H1 (cell line): ENCODE results near the gene CC2D2A. TPM values are rescaled to one million over a fixed set of nuclear protein-coding genes. Genes with fewer than 3 reads are reported as not detected.

Experiments used
- CTCF ChIA-PET: fragments of 300-600 bp; sonication (Branson Sonifier 250); formaldehyde crosslinking; loops from one replicate; lab custom pipeline; 2021; ENCODE audit not compliant: partially characterized antibody; lab: Charles Lee
- POLR2A ChIA-PET: fragments of 300-600 bp; sonication (Branson Sonifier 250); formaldehyde crosslinking; loops from one replicate; lab custom pipeline; 2021; ENCODE audit warnings: inconsistent platforms; ENCODE audit not compliant: partially characterized antibody; lab: Charles Lee
- DNase-seq, 2 experiments: peaks; one replicate each; pipeline versions ENCODE4 v3.0.0 to v3.0.0-alpha.2; 2010 to 2022; ENCODE audit warnings: low spot score in 2 of 2, low read depth in 1 of 2, mixed read lengths in 1 of 2
- FAIRE-seq: peaks from 2 replicates; lab custom pipeline; 2011; peaks lifted over from hg19 to GRCh38; lab: Jason Lieb, UNC
- H2AFZ ChIP-seq: 2 replicates; pipeline ENCODE4 v1.8.1; 2012; ENCODE audit warnings: low read length, inconsistent platforms
- H2AK5ac ChIP-seq: 2 replicates; pipeline ENCODE4 v1.6.1; 2013; ENCODE audit warnings: low read depth, low read length
- H2BK120ac ChIP-seq: replicated peaks from 2 replicates; pipeline ENCODE3; 2013; ENCODE audit warnings: low read depth, low read length, inconsistent platforms
- H2BK12ac ChIP-seq: 2 replicates; pipeline ENCODE4 v1.6.1; 2013; ENCODE audit warnings: low read depth, low read length
- H2BK15ac ChIP-seq: 2 replicates; pipeline ENCODE4 v1.6.1; 2013; ENCODE audit warnings: low read length
- H2BK20ac ChIP-seq: 2 replicates; pipeline ENCODE4 v1.6.1; 2013; ENCODE audit warnings: low read length
- H2BK5ac ChIP-seq: 2 replicates; pipeline ENCODE4 v1.6.1; 2013; ENCODE audit warnings: low read depth, low read length
- H3K14ac ChIP-seq: 2 replicates; pipeline ENCODE4 v1.6.1; 2013; ENCODE audit warnings: inconsistent platforms; ENCODE audit not compliant: insufficient read length
- H3K18ac ChIP-seq: 2 replicates; pipeline ENCODE4 v1.6.1; 2013; ENCODE audit warnings: low read length; ENCODE audit errors: extremely low read depth
- H3K23ac ChIP-seq: 2 replicates; pipeline ENCODE4 v1.6.1; 2013; ENCODE audit warnings: inconsistent platforms; ENCODE audit not compliant: insufficient read length
- H3K23me2 ChIP-seq: 2 replicates; pipeline ENCODE4 v1.6.1; 2013; ENCODE audit warnings: low read depth, low read length
- H3K27ac ChIP-seq: 2 replicates; pipeline ENCODE4 v1.6.1; 2011; ENCODE audit warnings: low read depth, low read length, inconsistent platforms
- H3K27me3 ChIP-seq, 4 experiments: replicated peaks in 1 of 4; 1 replicate in 1 of 4; 2 replicates in 3 of 4; pipeline versions ENCODE4 v1.6.1 to v1.8.1; 2011 to 2013; ENCODE audit warnings: low read length in 3 of 4, mild to moderate bottlenecking in 3 of 4, inconsistent platforms in 2 of 4, mixed read lengths in 2 of 4, moderate library complexity in 1 of 4; ENCODE audit not compliant: control insufficient read depth in 3 of 4, insufficient read depth in 3 of 4; ENCODE audit errors: extremely low read depth in 1 of 4
- H3K36me3 ChIP-seq, 4 experiments: 2 replicates each; pipeline versions ENCODE4 v1.6.1 to v1.8.1; 2011 to 2013; ENCODE audit warnings: mild to moderate bottlenecking in 4 of 4, low read length in 3 of 4, moderate library complexity in 2 of 4, control low read depth in 1 of 4, inconsistent platforms in 1 of 4; ENCODE audit not compliant: insufficient read depth in 4 of 4, control insufficient read depth in 2 of 4
- H3K4ac ChIP-seq: replicated peaks from 2 replicates; pipeline ENCODE3; 2013; ENCODE audit warnings: low read length, low read depth, mixed read lengths, inconsistent platforms; ENCODE audit not compliant: insufficient read length
- H3K4me1 ChIP-seq, 4 experiments: replicated peaks in 1 of 4; 1 replicate in 1 of 4; 2 replicates in 3 of 4; pipeline versions ENCODE4 v1.6.1 to v1.8.1; 2011 to 2013; ENCODE audit warnings: low read length in 3 of 4, inconsistent platforms in 2 of 4, mixed read lengths in 1 of 4; ENCODE audit not compliant: insufficient read depth in 4 of 4, control insufficient read depth in 3 of 4
- H3K4me2 ChIP-seq, 2 experiments: 2 replicates each; pipeline versions ENCODE4 v1.6.1 to v1.8.1; 2011 to 2013; ENCODE audit warnings: low read depth in 2 of 2, low read length in 2 of 2, control low read depth in 1 of 2, inconsistent platforms in 1 of 2, mild to moderate bottlenecking in 1 of 2; ENCODE audit not compliant: insufficient read depth in 1 of 2
- H3K4me3 ChIP-seq, 4 experiments: fragments of 200-600, 300-600 bp in 1 of 4; sonication (generic), shearing (Covaris generic), sonication (Bioruptor Twin) in 1 of 4; 2 replicates each; pipeline versions ENCODE4 v1.5.1 to v1.8.1; 2011 to 2016; ENCODE audit warnings: low read length in 4 of 4, low read depth in 3 of 4, control low read depth in 2 of 4, inconsistent platforms in 2 of 4, mild to moderate bottlenecking in 2 of 4, mixed read lengths in 1 of 4, moderate library complexity in 1 of 4; ENCODE audit not compliant: insufficient read depth in 2 of 4; ENCODE audit errors: extremely low read depth in 1 of 4
- H3K56ac ChIP-seq: replicated peaks from 2 replicates; pipeline ENCODE3; 2013; ENCODE audit warnings: low read depth, mild to moderate bottlenecking, mixed read lengths, low read length, inconsistent platforms; ENCODE audit not compliant: insufficient read length
- H3K79me1 ChIP-seq: 2 replicates; pipeline ENCODE4 v1.6.1; 2013; ENCODE audit warnings: low read depth, low read length, control low read depth
- H3K79me2 ChIP-seq, 2 experiments: 2 replicates each; pipeline versions ENCODE4 v1.6.1 to v1.8.1; 2012 to 2013; ENCODE audit warnings: low read length in 2 of 2, mild to moderate bottlenecking in 2 of 2, inconsistent platforms in 1 of 2; ENCODE audit not compliant: insufficient read depth in 2 of 2, control insufficient read depth in 1 of 2
- H3K9ac ChIP-seq, 4 experiments: replicated peaks in 1 of 4; 1 replicate in 1 of 4; 2 replicates in 3 of 4; pipeline versions ENCODE4 v1.6.1 to v1.8.1; 2011 to 2013; ENCODE audit warnings: low read depth in 3 of 4, low read length in 3 of 4, control low read depth in 2 of 4, mild to moderate bottlenecking in 2 of 4, moderate library complexity in 2 of 4, inconsistent platforms in 1 of 4; ENCODE audit errors: extremely low read depth in 1 of 4
- H3K9me3 ChIP-seq, 2 experiments: 2 replicates each; pipeline versions ENCODE4 v1.6.1 to v1.8.1; 2012 to 2013; ENCODE audit warnings: mild to moderate bottlenecking in 2 of 2, moderate library complexity in 2 of 2, control low read depth in 1 of 2, inconsistent platforms in 1 of 2, low read depth in 1 of 2, low read length in 1 of 2, mixed read lengths in 1 of 2; ENCODE audit not compliant: insufficient read depth in 2 of 2
- H4K20me1 ChIP-seq, 2 experiments: replicated peaks in 1 of 2; 2 replicates each; pipeline versions ENCODE3 to v1.8.1; 2011 to 2013; ENCODE audit warnings: inconsistent platforms in 2 of 2, low read length in 2 of 2, mild to moderate bottlenecking in 1 of 2; ENCODE audit not compliant: insufficient read depth in 2 of 2, control insufficient read depth in 1 of 2
- H4K5ac ChIP-seq: 2 replicates; pipeline ENCODE4 v1.6.1; 2013; ENCODE audit warnings: low read length, low read depth, mixed read lengths, inconsistent platforms; ENCODE audit not compliant: insufficient read length
- H4K8ac ChIP-seq: 2 replicates; pipeline ENCODE4 v1.8.0; 2013; ENCODE audit warnings: mild to moderate bottlenecking, moderate library complexity, low read length, inconsistent platforms; ENCODE audit not compliant: insufficient read depth; ENCODE audit errors: extremely low read depth
- H4K91ac ChIP-seq: replicated peaks from 2 replicates; pipeline ENCODE3; 2013; ENCODE audit warnings: low read length, mixed read lengths, inconsistent platforms; ENCODE audit not compliant: insufficient read length
- PHF8 ChIP-seq: fragments of 200-600 bp; sonication (generic); conservative IDR thresholded peaks from 2 replicates; pipeline ENCODE4 v1.7.1; 2012; ENCODE audit warnings: low read depth, mild to moderate bottlenecking, inconsistent platforms, low read length, moderate library complexity
- RNF2 ChIP-seq: fragments of 200-900, 300-1000 bp; sonication (generic); IDR thresholded peaks from 2 replicates; pipeline ENCODE4 v1.7.1; 2016; ENCODE audit warnings: borderline replicate concordance, low read depth, mild to moderate bottlenecking, antibody characterized with exemption, low read length; ENCODE audit not compliant: poor library complexity, severe bottlenecking; ENCODE audit errors: missing control alignments
- SIN3A ChIP-seq, 2 experiments: IDR thresholded peaks in 1 of 2; conservative IDR thresholded peaks in 1 of 2; 2 replicates each; pipeline ENCODE4 v1.6.1; 2011 to 2012; ENCODE audit warnings: low read length in 2 of 2, improper control_type of control experiment in 1 of 2, low read depth in 1 of 2, mild to moderate bottlenecking in 1 of 2
- SP4 ChIP-seq: IDR thresholded peaks from 2 replicates; pipeline ENCODE4 v1.6.1; 2012; ENCODE audit warnings: low read length, inconsistent platforms
- TCF12 ChIP-seq: IDR thresholded peaks from 2 replicates; pipeline ENCODE4 v1.6.1; 2011; ENCODE audit warnings: low read depth, mild to moderate bottlenecking, low read length
- WGBS, 2 experiments: shearing (Covaris generic) in 1 of 2; methylation state at CpG; one replicate each; pipeline versions ENCODE4 v1.1.6 to v1.1.7; 2013 to 2015; ENCODE audit warnings: low lambda C conversion rate in 2 of 2, mixed read lengths in 2 of 2, inconsistent platforms in 1 of 2, low coverage in 1 of 2, missing lambda C conversion rate in 1 of 2; ENCODE audit not compliant: insufficient replicate concordance in 2 of 2, insufficient coverage in 1 of 2, insufficient read length in 1 of 2; ENCODE audit errors: extremely low coverage in 1 of 2, missing lambda C conversion rate in 1 of 2; 5-methylcytosine and 5-hydroxymethylcytosine counted together
- polyA plus RNA-seq, 7 experiments: library from polyadenylated mRNA; depleted of rRNA in 3 of 7; stranded (reverse) in 5 of 7; unstranded in 2 of 7; fragments of >200 nt in 5 of 7; fragments of 200-250 nt in 2 of 7; gene quantifications; 1 replicate in 5 of 7; 2 replicates in 1 of 7; 4 replicates in 1 of 7; pipeline versions ENCODE4 v1.2.1 to v1.2.3, GENCODE V29; 2011 to 2013; ENCODE audit warnings: missing spikeins in 2 of 7, mixed read lengths in 2 of 7
- total RNA-seq: library from RNA; stranded (reverse); fragmentation: NEBNext Ultra II Directional; extraction: Animal tissue kit (Norgen Biotek cat#: 25700); gene quantifications from 2 replicates; pipeline ENCODE4 v1.2.1, GENCODE V29; 2021

Gene CC2D2A
- total and polyA plus RNA-seq, 2 of the 8 experiments (the other 6 are each of a cell fraction or from before 2014, with no cell fraction given), result 11.0 to 12.2 TPM

DNA sequence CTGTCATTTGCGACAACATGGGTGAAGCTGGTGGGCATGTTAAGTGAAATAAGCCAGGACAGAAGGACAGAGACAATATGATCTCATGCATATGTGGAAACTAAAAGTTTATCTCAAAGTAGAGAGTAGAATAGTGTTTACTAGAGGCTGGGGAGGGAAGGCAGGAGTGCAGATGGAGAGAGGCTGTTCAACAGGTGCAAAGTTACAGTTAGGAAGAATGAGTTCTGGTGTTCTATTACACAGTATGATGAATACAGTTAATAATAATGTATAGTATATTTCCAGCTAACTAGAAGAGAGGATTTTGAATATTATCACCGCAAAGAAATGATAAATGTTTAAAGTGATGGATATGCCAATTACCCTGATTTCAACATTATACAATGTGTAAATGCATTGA, 115.6 kb downstream of the CC2D2A start:
- H3K23ac ChIP-seq, result no peak overlapping the region
- H3K79me2 ChIP-seq, result no peaks in the 10 kb centered on the region
- FAIRE-seq (no peak), DNase-seq (no peak)
- H3K18ac ChIP-seq, result no peak overlapping the region
- H3K56ac ChIP-seq, result no peak overlapping the region
- H2AFZ ChIP-seq, result no peak overlapping the region
- H3K9ac ChIP-seq, result no peak overlapping the region
- H3K4ac ChIP-seq, result no peak overlapping the region
- no peak overlapping the region for H2BK120ac ChIP-seq
- H3K36me3 ChIP-seq, result peaks cover 0 to 3% (median 0%) of the 10 kb centered on the region in 4 experiments; a peak in 1 of 8 replicates
- H3K14ac ChIP-seq, result no peak overlapping the region
- no peak overlapping the region for H2BK12ac ChIP-seq
- no peaks in the 10 kb centered on the region for H3K27me3 ChIP-seq
- H2BK15ac ChIP-seq, result no peak overlapping the region
- 93% methylated on average over 2 of the region's 2 CpGs; no CpG with 5 or more reads in 1 of the 2 experiments for WGBS, 2 experiments
- H3K23me2 ChIP-seq, result no peaks in the 10 kb centered on the region
- no peaks in the 10 kb centered on the region for H3K4me1 ChIP-seq
- no peak overlapping the region for H2BK5ac ChIP-seq
- H3K27ac ChIP-seq, result no peak overlapping the region
- no peaks in the 10 kb centered on the region for H4K20me1 ChIP-seq
- no peak overlapping the region for H3K4me3 ChIP-seq
- no peak overlapping the region for H2AK5ac ChIP-seq
- ChIA-PET POLR2A (no interaction called here), CTCF (interaction anchor here (0.6 kb wide), 1 partner anchor 290 kb away, joined by 3 read pairs; no protein-coding TSS in a partner anchor)
- H3K4me2 ChIP-seq, result no peak overlapping the region
- H2BK20ac ChIP-seq, result no peak overlapping the region
- H3K79me1 ChIP-seq, result no peaks in the 10 kb centered on the region
- H4K5ac ChIP-seq, result no peak overlapping the region
- H4K91ac ChIP-seq, result no peak overlapping the region
- H4K8ac ChIP-seq, result no peak overlapping the region
- peaks cover 4 to 9% of the 10 kb centered on the region in 2 experiments; a peak in 3 of 4 replicates for H3K9me3 ChIP-seq
- TF ChIP-seq TCF12, result no peak
- TF ChIP-seq SP4, result no peak
- no peak for TF ChIP-seq SIN3A (conservative IDR thresholded peaks at IDR 0.05 in 1 of 2, IDR thresholded peaks at IDR 0.05 in 1 of 2; ENCODE audit: low read depth in 1 of 2, low read length in 2 of 2)
- no peak for TF ChIP-seq RNF2
- no peak for TF ChIP-seq PHF8
